22Rv1 (cell line): Measurements from ENCODE around the gene SLF1.

Experiments used
- H3K27ac ChIP-seq: fragments of 450-650 bp; 2 replicates; pipeline ENCODE4 v1.5.1; 2017
- ZFX ChIP-seq: fragments of 450-650 bp; IDR thresholded peaks from 2 replicates; pipeline ENCODE4 v1.6.1; 2017; ENCODE audit warnings: antibody characterized with exemption, borderline replicate concordance
- TF ChIP-seq, protein P1 (sequence below): fragments of 450-650 bp; IDR thresholded peaks from 2 replicates; pipeline ENCODE4 v1.5.1; 2017; ENCODE audit warnings: mild to moderate bottlenecking

The SLF1 gene

GRCh38 chr5:94693845-94694370 lies 75.4 kb downstream of the SLF1 start:
- H3K27ac ChIP-seq, result no peak overlapping the region
- TF ChIP-seq ZFX, result no peak
- TF ChIP-seq, protein P1, sequence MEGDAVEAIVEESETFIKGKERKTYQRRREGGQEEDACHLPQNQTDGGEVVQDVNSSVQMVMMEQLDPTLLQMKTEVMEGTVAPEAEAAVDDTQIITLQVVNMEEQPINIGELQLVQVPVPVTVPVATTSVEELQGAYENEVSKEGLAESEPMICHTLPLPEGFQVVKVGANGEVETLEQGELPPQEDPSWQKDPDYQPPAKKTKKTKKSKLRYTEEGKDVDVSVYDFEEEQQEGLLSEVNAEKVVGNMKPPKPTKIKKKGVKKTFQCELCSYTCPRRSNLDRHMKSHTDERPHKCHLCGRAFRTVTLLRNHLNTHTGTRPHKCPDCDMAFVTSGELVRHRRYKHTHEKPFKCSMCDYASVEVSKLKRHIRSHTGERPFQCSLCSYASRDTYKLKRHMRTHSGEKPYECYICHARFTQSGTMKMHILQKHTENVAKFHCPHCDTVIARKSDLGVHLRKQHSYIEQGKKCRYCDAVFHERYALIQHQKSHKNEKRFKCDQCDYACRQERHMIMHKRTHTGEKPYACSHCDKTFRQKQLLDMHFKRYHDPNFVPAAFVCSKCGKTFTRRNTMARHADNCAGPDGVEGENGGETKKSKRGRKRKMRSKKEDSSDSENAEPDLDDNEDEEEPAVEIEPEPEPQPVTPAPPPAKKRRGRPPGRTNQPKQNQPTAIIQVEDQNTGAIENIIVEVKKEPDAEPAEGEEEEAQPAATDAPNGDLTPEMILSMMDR, result no peak

- H3K27ac ChIP-seq, result no peak overlapping the region
- TF ChIP-seq, protein P1, result no peak
- TF ChIP-seq ZFX, result no peak
Observed at GRCh38 chr5:94694671-94695070, 76.2 kb downstream of the SLF1 start.

DNA sequence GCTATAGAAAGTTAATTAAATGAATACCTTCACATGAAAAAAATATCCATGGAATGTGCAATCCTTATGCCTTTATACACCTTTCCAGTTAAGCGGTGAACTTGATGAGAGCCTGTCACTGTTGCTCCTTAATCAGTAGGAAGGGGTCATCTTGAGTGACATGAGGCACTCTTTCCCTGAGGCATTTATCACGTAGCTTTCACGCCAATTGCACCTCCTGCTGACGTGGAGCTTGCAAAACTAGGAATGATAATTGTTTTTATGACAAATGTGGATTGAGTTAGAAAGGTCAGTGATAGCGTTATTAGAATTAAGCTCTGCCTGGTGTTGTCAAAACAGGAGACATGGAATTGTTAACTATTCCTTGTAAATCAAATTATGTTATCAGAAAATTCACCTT lies 79.7 kb downstream of the SLF1 start:
- no peak overlapping the region for H3K27ac ChIP-seq
- TF ChIP-seq, protein P1, result no peak
- TF ChIP-seq ZFX, result no peak

- H3K27ac ChIP-seq, result no peak overlapping the region
- no peak for TF ChIP-seq ZFX
- TF ChIP-seq, protein P1, result no peak
Observed at GRCh38 chr5:94699562-94699961, 81.1 kb downstream of the SLF1 start.

- H3K27ac ChIP-seq, result no peak overlapping the region
- TF ChIP-seq, protein P1, result no peak
- no peak for TF ChIP-seq ZFX
Observed at GRCh38 chr5:94700592-94700991, 82.1 kb downstream of the SLF1 start.

DNA sequence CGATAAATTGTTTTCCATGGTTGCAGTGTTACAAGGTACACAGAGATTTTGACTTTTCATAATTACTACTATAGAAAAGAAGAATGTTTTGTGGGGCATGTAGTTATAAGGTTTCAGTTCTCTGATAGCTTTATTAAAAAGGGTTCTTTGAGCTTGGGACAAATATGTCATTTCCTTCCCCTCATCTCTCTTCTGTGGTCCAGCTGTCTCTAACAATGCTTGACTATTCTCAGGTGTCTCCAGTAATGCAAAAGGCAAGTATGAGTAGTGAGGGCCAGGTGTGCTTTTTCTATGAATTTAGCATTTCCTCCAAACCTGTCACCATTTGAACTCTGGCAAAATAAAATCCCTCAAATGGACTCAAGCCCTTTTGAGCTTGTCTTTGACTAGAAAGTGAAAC lies 84.3 kb downstream of the SLF1 start:
- H3K27ac ChIP-seq, result no peak overlapping the region
- TF ChIP-seq ZFX, result no peak
- TF ChIP-seq, protein P1, result no peak

GRCh38 chr5:94705427-94705826 lies 87.0 kb downstream of the SLF1 start:
- H3K27ac ChIP-seq, result no peak overlapping the region

More at GRCh38 chr5:94705427-94705826, 87.0 kb downstream of the SLF1 start:
- TF ChIP-seq ZFX, result no peak
- TF ChIP-seq, protein P1, result no peak
